ENCODE results near the gene ARHGEF1.
"Not testable (repeated sequence)": the region's sequence is repeated elsewhere in the genome, so short reads cannot be mapped to it uniquely, and the experiment has no call there.

ARHGEF1 gene

GRCh38 chr19:41861116-41861768, 21.7 kb upstream of the ARHGEF1 start:
- FAIRE-seq: peak; percentile 31
- DNase-seq (ENCODE audit: extremely low spot score, insufficient read length, low read depth): no peak

- DNase-seq (ENCODE audit: extremely low spot score, insufficient read length, low read depth) (no peak), FAIRE-seq (no peak)
Measured at GRCh38 chr19:41861846-41862245, 21.1 kb upstream of the ARHGEF1 start.

- no peak for FAIRE-seq
Measured at GRCh38 chr19:41862445-41862986, 20.5 kb upstream of the ARHGEF1 start.

GRCh38 chr19:41863209-41863931, 19.6 kb upstream of the ARHGEF1 start:
- FAIRE-seq: no peak

More at GRCh38 chr19:41862445-41862986, 20.5 kb upstream of the ARHGEF1 start:
- no peak for DNase-seq (ENCODE audit: extremely low spot score, insufficient read length, low read depth)

GRCh38 chr19:41864374-41864773, 18.6 kb upstream of the ARHGEF1 start:
- DNase-seq (ENCODE audit: extremely low spot score, insufficient read length, low read depth) (no peak), FAIRE-seq (no peak)

More at GRCh38 chr19:41863209-41863931, 19.6 kb upstream of the ARHGEF1 start:
- DNase-seq (ENCODE audit: extremely low spot score, insufficient read length, low read depth): no peak

- no peak for FAIRE-seq
- no peak for DNase-seq (ENCODE audit: extremely low spot score, insufficient read length, low read depth)
Measured at GRCh38 chr19:41866284-41866683, 16.7 kb upstream of the ARHGEF1 start.

- DNase-seq (ENCODE audit: extremely low spot score, insufficient read length, low read depth): no peak
- FAIRE-seq: no peak
Measured at GRCh38 chr19:41868120-41868988, 14.6 kb upstream of the ARHGEF1 start.

GRCh38 chr19:41868989-41869300, 14.0 kb upstream of the ARHGEF1 start:
- FAIRE-seq: no peak
- DNase-seq (ENCODE audit: extremely low spot score, insufficient read length, low read depth): no peak

- DNase-seq (ENCODE audit: extremely low spot score, insufficient read length, low read depth) (no peak), FAIRE-seq (no peak)
Measured at GRCh38 chr19:41869374-41869955, 13.5 kb upstream of the ARHGEF1 start.

GRCh38 chr19:41870401-41870873, 12.5 kb upstream of the ARHGEF1 start:
- DNase-seq (ENCODE audit: extremely low spot score, insufficient read length, low read depth): no peak
- no peak for FAIRE-seq

GRCh38 chr19:41871573-41872383, 11.2 kb upstream of the ARHGEF1 start:
- FAIRE-seq (peak; percentile 97), DNase-seq (ENCODE audit: extremely low spot score, insufficient read length, low read depth) (peak; percentile 67)

GRCh38 chr19:41872384-41872774, 10.6 kb upstream of the ARHGEF1 start:
- DNase-seq (ENCODE audit: extremely low spot score, insufficient read length, low read depth) (no peak), FAIRE-seq (no peak)

GRCh38 chr19:41872775-41873647, 10.0 kb upstream of the ARHGEF1 start:
- no peak for DNase-seq (ENCODE audit: extremely low spot score, insufficient read length, low read depth)
- FAIRE-seq: peak; percentile 78

- FAIRE-seq; DNase-seq (ENCODE audit: extremely low spot score, insufficient read length, low read depth): not testable (repeated sequence)
Measured at GRCh38 chr19:41875973-41876372, 7.0 kb upstream of the ARHGEF1 start.

- DNase-seq (ENCODE audit: extremely low spot score, insufficient read length, low read depth) (peak; percentile 60), FAIRE-seq (peak; percentile 99)
Measured at GRCh38 chr19:41876847-41877832, 5.8 kb upstream of the ARHGEF1 start, which contains the start of gene CD79A. TSS of gene CD79A (plus strand) at chr19:41877279. CDS start at chr19:41877305, 26 bp downstream.

- no peak for DNase-seq (ENCODE audit: extremely low spot score, insufficient read length, low read depth)
- peak; percentile 83 for FAIRE-seq
Measured at GRCh38 chr19:41877916-41878905, 4.8 kb upstream of the ARHGEF1 start.

Data from GM18507 (cell line).